ENCODE measurements around the gene APELA.

GRCh38 chr4:164926301-164926700 is 49.3 kb downstream of the APELA start:
- TF ChIP-seq, protein P1, sequence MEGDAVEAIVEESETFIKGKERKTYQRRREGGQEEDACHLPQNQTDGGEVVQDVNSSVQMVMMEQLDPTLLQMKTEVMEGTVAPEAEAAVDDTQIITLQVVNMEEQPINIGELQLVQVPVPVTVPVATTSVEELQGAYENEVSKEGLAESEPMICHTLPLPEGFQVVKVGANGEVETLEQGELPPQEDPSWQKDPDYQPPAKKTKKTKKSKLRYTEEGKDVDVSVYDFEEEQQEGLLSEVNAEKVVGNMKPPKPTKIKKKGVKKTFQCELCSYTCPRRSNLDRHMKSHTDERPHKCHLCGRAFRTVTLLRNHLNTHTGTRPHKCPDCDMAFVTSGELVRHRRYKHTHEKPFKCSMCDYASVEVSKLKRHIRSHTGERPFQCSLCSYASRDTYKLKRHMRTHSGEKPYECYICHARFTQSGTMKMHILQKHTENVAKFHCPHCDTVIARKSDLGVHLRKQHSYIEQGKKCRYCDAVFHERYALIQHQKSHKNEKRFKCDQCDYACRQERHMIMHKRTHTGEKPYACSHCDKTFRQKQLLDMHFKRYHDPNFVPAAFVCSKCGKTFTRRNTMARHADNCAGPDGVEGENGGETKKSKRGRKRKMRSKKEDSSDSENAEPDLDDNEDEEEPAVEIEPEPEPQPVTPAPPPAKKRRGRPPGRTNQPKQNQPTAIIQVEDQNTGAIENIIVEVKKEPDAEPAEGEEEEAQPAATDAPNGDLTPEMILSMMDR (conservative IDR thresholded peaks at IDR 0.05 in 1 of 2, IDR thresholded peaks at IDR 0.05 in 1 of 2; ENCODE audit: low read depth in 1 of 2, low read length in 2 of 2): no peak
- no peak for TF ChIP-seq EZH2 (IDR thresholded peaks at IDR 0.05; ENCODE audit: low read length, missing control alignments)

All from fibroblast of lung (primary cell).